Measurements from ENCODE around the gene CLCNKA. TPM values are rescaled to one million over a fixed set of nuclear protein-coding genes. Genes with fewer than 3 reads are reported as not detected.

The CLCNKA gene
- total RNA-seq, 2 experiments from 2014 or later, result not detected

GRCh38 chr1:16073490-16074119, 51.8 kb downstream of the CLCNKA start, which contains the start of gene FAM131C:
Gene FAM131C (minus strand): TSS chr1:16073651. CDS start chr1:16073442, 209 bp downstream.
- peaks cover 14% of the 10 kb centered on the region for H3K27me3 Mint-ChIP-seq (ENCODE audit: low read depth)
- peaks cover 7% of the 10 kb centered on the region for H3K4me1 Mint-ChIP-seq (ENCODE audit: low read depth)
- peak; percentile 36 for DNase-seq
- H3K27ac Mint-ChIP-seq, result no peak within 1 kb of the TSS
- H3K4me3 Mint-ChIP-seq, result peak within 1 kb of the TSS; percentile 48
- CTCF ChIA-PET, result interaction anchor here (0.6 to 2.6 kb wide), 13 partner anchors 9 to 842 kb away, joined by 3 to 13 read pairs (median 4); partner anchors contain the start of gene FBXO42
- H3K36me3 Mint-ChIP-seq (ENCODE audit: low read depth), result no peaks in the 10 kb centered on the region
- H3K9me3 Mint-ChIP-seq, result no peaks in the 10 kb centered on the region
- intact Hi-C loops (cut with micrococcal nuclease), result no loop called here

- Mint-ChIP-seq H3K4me1 (ENCODE audit: low read depth) (peaks cover 11% of the 10 kb centered on the region), H3K27ac (no peak overlapping the region), H3K27me3 (ENCODE audit: low read depth) (peaks cover 14% of the 10 kb centered on the region), H3K4me3 (peak overlapping the region; percentile 2), H3K36me3 (ENCODE audit: low read depth) (no peaks in the 10 kb centered on the region), H3K9me3 (no peaks in the 10 kb centered on the region)
- no peak for DNase-seq
- intact Hi-C loops (cut with micrococcal nuclease), result no loop called here
- CTCF ChIA-PET, result interaction anchor here (0.6 to 2.6 kb wide), 8 partner anchors 9 to 841 kb away, joined by 3 to 13 read pairs (median 4); no protein-coding TSS in a partner anchor
These were observed 52.4 kb downstream of the CLCNKA start for GRCh38 chr1:16074217-16074616.

GRCh38 chr1:16075337-16076030, 53.6 kb downstream of the CLCNKA start:
- Mint-ChIP-seq H3K9me3 (no peaks in the 10 kb centered on the region), H3K36me3 (ENCODE audit: low read depth) (no peaks in the 10 kb centered on the region), H3K27me3 (ENCODE audit: low read depth) (peaks cover 14% of the 10 kb centered on the region), H3K4me3 (no peak overlapping the region), H3K27ac (no peak overlapping the region), H3K4me1 (ENCODE audit: low read depth) (peaks cover 7% of the 10 kb centered on the region)
- no peak for DNase-seq
- intact Hi-C loops (cut with micrococcal nuclease), result no loop called here
- CTCF ChIA-PET, result interaction anchor here (0.6 to 1.8 kb wide), 6 partner anchors 38 to 295 kb away, joined by 3 to 8 read pairs (median 4); no protein-coding TSS in a partner anchor

- H3K4me1 Mint-ChIP-seq (ENCODE audit: low read depth), result peaks cover 7% of the 10 kb centered on the region
- intact Hi-C loops (cut with micrococcal nuclease), result no loop called here
- no peaks in the 10 kb centered on the region for H3K36me3 Mint-ChIP-seq (ENCODE audit: low read depth)
- no peak for DNase-seq
- no peaks in the 10 kb centered on the region for H3K9me3 Mint-ChIP-seq
- no peak overlapping the region for H3K27ac Mint-ChIP-seq
- H3K4me3 Mint-ChIP-seq, result no peak overlapping the region
- CTCF ChIA-PET, result interaction anchor here (0.6 to 1.8 kb wide), 5 partner anchors 92 to 294 kb away, joined by 3 to 8 read pairs (median 4); no protein-coding TSS in a partner anchor
- H3K27me3 Mint-ChIP-seq (ENCODE audit: low read depth), result peaks cover 14% of the 10 kb centered on the region
These were observed 54.4 kb downstream of the CLCNKA start for GRCh38 chr1:16076031-16076864.

GRCh38 chr1:16076865-16077238, 55.0 kb downstream of the CLCNKA start:
- Mint-ChIP-seq H3K27ac (no peak overlapping the region), H3K9me3 (no peaks in the 10 kb centered on the region), H3K4me1 (ENCODE audit: low read depth) (peaks cover 7% of the 10 kb centered on the region), H3K36me3 (ENCODE audit: low read depth) (no peaks in the 10 kb centered on the region), H3K4me3 (no peak overlapping the region), H3K27me3 (ENCODE audit: low read depth) (peaks cover 14% of the 10 kb centered on the region)
- CTCF ChIA-PET, result interaction anchor here (0.6 to 8.7 kb wide), 4 partner anchors 67 to 287 kb away, joined by 3 to 243 read pairs (median 14); no protein-coding TSS in a partner anchor
- intact Hi-C loops (cut with micrococcal nuclease), result no loop called here
- DNase-seq, result no peak

GRCh38 chr1:16077406-16078245, 55.8 kb downstream of the CLCNKA start:
- Mint-ChIP-seq H3K4me3 (no peak overlapping the region), H3K27me3 (ENCODE audit: low read depth) (peaks cover 12% of the 10 kb centered on the region), H3K4me1 (ENCODE audit: low read depth) (peaks cover 7% of the 10 kb centered on the region), H3K36me3 (ENCODE audit: low read depth) (no peaks in the 10 kb centered on the region), H3K27ac (no peak overlapping the region), H3K9me3 (no peaks in the 10 kb centered on the region)
- DNase-seq, result no peak
- intact Hi-C loops (cut with micrococcal nuclease), result no loop called here
- CTCF ChIA-PET, result interaction anchor here (0.6 to 8.7 kb wide), 10 partner anchors 21 to 286 kb away, joined by 3 to 243 read pairs (median 8); no protein-coding TSS in a partner anchor

- H3K27me3 Mint-ChIP-seq (ENCODE audit: low read depth), result peaks cover 4% of the 10 kb centered on the region
- DNase-seq, result peak; percentile 85
- CTCF ChIA-PET, result interaction anchor here (0.6 to 8.7 kb wide), 37 partner anchors 9 to 542 kb away, joined by 3 to 243 read pairs (median 5); partner anchors contain the start of genes EPHA2 and NECAP2
- intact Hi-C loops (cut with micrococcal nuclease), result loop anchor here (1.0 kb wide), 3 partner anchors 108 to 284 kb away; no protein-coding TSS in a partner anchor
- H3K9me3 Mint-ChIP-seq, result no peaks in the 10 kb centered on the region
- peaks cover 4% of the 10 kb centered on the region for H3K4me1 Mint-ChIP-seq (ENCODE audit: low read depth)
- H3K4me3 Mint-ChIP-seq, result peak overlapping the region; percentile 67
- no peaks in the 10 kb centered on the region for H3K36me3 Mint-ChIP-seq (ENCODE audit: low read depth)
- H3K27ac Mint-ChIP-seq, result peak overlapping the region; percentile 65
These were observed 57.3 kb downstream of the CLCNKA start for GRCh38 chr1:16078925-16079656.

- Mint-ChIP-seq H3K4me1 (ENCODE audit: low read depth) (peaks cover 4% of the 10 kb centered on the region), H3K9me3 (no peaks in the 10 kb centered on the region), H3K27ac (no peak overlapping the region), H3K36me3 (ENCODE audit: low read depth) (no peaks in the 10 kb centered on the region), H3K27me3 (ENCODE audit: low read depth) (no peaks in the 10 kb centered on the region), H3K4me3 (no peak overlapping the region)
- intact Hi-C loops (cut with micrococcal nuclease), result no loop called here
- CTCF ChIA-PET, result interaction anchor here (0.9 to 8.7 kb wide), 8 partner anchors 72 to 283 kb away, joined by 3 to 243 read pairs (median 8); partner anchors contain the start of gene EPHA2
- DNase-seq, result peak; percentile 2
These were observed 58.8 kb downstream of the CLCNKA start for GRCh38 chr1:16080422-16081150.

- H3K27me3 Mint-ChIP-seq (ENCODE audit: low read depth), result no peaks in the 10 kb centered on the region
- H3K4me1 Mint-ChIP-seq (ENCODE audit: low read depth), result peaks cover 4% of the 10 kb centered on the region
- DNase-seq, result no peak
- intact Hi-C loops (cut with micrococcal nuclease), result no loop called here
- no peak overlapping the region for H3K27ac Mint-ChIP-seq
- CTCF ChIA-PET, result interaction anchor here (0.5 to 8.7 kb wide), 21 partner anchors 10 to 1219 kb away, joined by 3 to 243 read pairs (median 4); no protein-coding TSS in a partner anchor
- no peaks in the 10 kb centered on the region for H3K36me3 Mint-ChIP-seq (ENCODE audit: low read depth)
- no peak overlapping the region for H3K4me3 Mint-ChIP-seq
- no peaks in the 10 kb centered on the region for H3K9me3 Mint-ChIP-seq
These were observed 59.8 kb downstream of the CLCNKA start for GRCh38 chr1:16081636-16082035.

- CTCF ChIA-PET, result interaction anchor here (0.6 to 8.7 kb wide), 23 partner anchors 10 to 1218 kb away, joined by 3 to 243 read pairs (median 4); partner anchors contain the start of genes EPHA2 and FAM131C
- H3K9me3 Mint-ChIP-seq, result no peaks in the 10 kb centered on the region
- intact Hi-C loops (cut with micrococcal nuclease), result no loop called here
- peaks cover 4% of the 10 kb centered on the region for H3K4me1 Mint-ChIP-seq (ENCODE audit: low read depth)
- no peaks in the 10 kb centered on the region for H3K27me3 Mint-ChIP-seq (ENCODE audit: low read depth)
- peak; percentile 83 for DNase-seq
- no peaks in the 10 kb centered on the region for H3K36me3 Mint-ChIP-seq (ENCODE audit: low read depth)
- H3K27ac Mint-ChIP-seq, result no peak overlapping the region
- no peak overlapping the region for H3K4me3 Mint-ChIP-seq
These were observed 60.6 kb downstream of the CLCNKA start for GRCh38 chr1:16082283-16083038.
